ENCODE measurements around the gene ERGIC3. TPM values are rescaled to one million over a fixed set of nuclear protein-coding genes. Genes with fewer than 3 reads are reported as not detected.

The ERGIC3 gene
- 141 and 143 TPM in 2 replicates for total RNA-seq

- H3K27me3 Mint-ChIP-seq (ENCODE audit: low read depth) = no peaks in the 10 kb centered on the region
- peak within 1 kb of the TSS; percentile 90 for H3K27ac Mint-ChIP-seq
- intact Hi-C loops (cut with micrococcal nuclease) = loop anchor here (2.0 to 5.0 kb wide), 2 partner anchors 75 to 120 kb away; partner anchors contain the start of genes CPNE1 and RBM12
- peak within 1 kb of the TSS; percentile 89 for H3K4me3 Mint-ChIP-seq (ENCODE audit: low read depth)
- no peaks in the 10 kb centered on the region for H3K9me3 Mint-ChIP-seq
- peaks cover 12% of the 10 kb centered on the region for H3K4me1 Mint-ChIP-seq (ENCODE audit: low read depth)
- H3K36me3 Mint-ChIP-seq (ENCODE audit: low read depth) = peaks cover 13% of the 10 kb centered on the region
- peak; percentile 96 for DNase-seq (ENCODE audit: low spot score)
Observed at GRCh38 chr20:35541783-35542662, at the start of gene ERGIC3. ERGIC3 (plus strand) TSS chr20:35542078; CDS start chr20:35542098, 20 bp downstream.

- peak overlapping the region; percentile 97 for H3K4me3 Mint-ChIP-seq (ENCODE audit: low read depth)
- peak overlapping the region; percentile 99 for H3K27ac Mint-ChIP-seq
- H3K4me1 Mint-ChIP-seq (ENCODE audit: low read depth) = peaks cover 35% of the 10 kb centered on the region
- no peaks in the 10 kb centered on the region for H3K9me3 Mint-ChIP-seq
- intact Hi-C loops (cut with micrococcal nuclease) = no loop called here
- H3K36me3 Mint-ChIP-seq (ENCODE audit: low read depth) = peaks cover 79% of the 10 kb centered on the region
- no peak for DNase-seq (ENCODE audit: low spot score)
- no peaks in the 10 kb centered on the region for H3K27me3 Mint-ChIP-seq (ENCODE audit: low read depth)
Observed at GRCh38 chr20:35492352-35492751, 49.5 kb upstream of the ERGIC3 start.

GRCh38 chr20:35496481-35496880 lies 45.4 kb upstream of the ERGIC3 start:
- Mint-ChIP-seq H3K4me1 (ENCODE audit: low read depth) (peaks cover 13% of the 10 kb centered on the region), H3K4me3 (ENCODE audit: low read depth) (no peak overlapping the region), H3K9me3 (no peaks in the 10 kb centered on the region), H3K36me3 (ENCODE audit: low read depth) (peaks cover 82% of the 10 kb centered on the region), H3K27ac (no peak overlapping the region), H3K27me3 (ENCODE audit: low read depth) (no peaks in the 10 kb centered on the region)
- no peak for DNase-seq (ENCODE audit: low spot score)
- intact Hi-C loops (cut with micrococcal nuclease) = no loop called here

- Mint-ChIP-seq H3K27ac (no peak overlapping the region), H3K4me1 (ENCODE audit: low read depth) (peaks cover 5% of the 10 kb centered on the region), H3K9me3 (no peaks in the 10 kb centered on the region), H3K27me3 (ENCODE audit: low read depth) (no peaks in the 10 kb centered on the region), H3K4me3 (ENCODE audit: low read depth) (no peak overlapping the region), H3K36me3 (ENCODE audit: low read depth) (peaks cover 84% of the 10 kb centered on the region)
- intact Hi-C loops (cut with micrococcal nuclease) = no loop called here
- no peak for DNase-seq (ENCODE audit: low spot score)
Observed at GRCh38 chr20:35497320-35497719, 44.6 kb upstream of the ERGIC3 start.

GRCh38 chr20:35497780-35498189 lies 44.1 kb upstream of the ERGIC3 start:
- no peak for DNase-seq (ENCODE audit: low spot score)
- H3K36me3 Mint-ChIP-seq (ENCODE audit: low read depth) = peaks cover 84% of the 10 kb centered on the region
- H3K4me3 Mint-ChIP-seq (ENCODE audit: low read depth) = no peak overlapping the region
- H3K27me3 Mint-ChIP-seq (ENCODE audit: low read depth) = no peaks in the 10 kb centered on the region
- peaks cover 2% of the 10 kb centered on the region for H3K4me1 Mint-ChIP-seq (ENCODE audit: low read depth)
- no peaks in the 10 kb centered on the region for H3K9me3 Mint-ChIP-seq
- intact Hi-C loops (cut with micrococcal nuclease) = no loop called here
- H3K27ac Mint-ChIP-seq = no peak overlapping the region

- Mint-ChIP-seq H3K4me3 (ENCODE audit: low read depth) (no peak overlapping the region), H3K27ac (no peak overlapping the region), H3K9me3 (no peaks in the 10 kb centered on the region), H3K4me1 (ENCODE audit: low read depth) (peaks cover 2% of the 10 kb centered on the region), H3K27me3 (ENCODE audit: low read depth) (no peaks in the 10 kb centered on the region), H3K36me3 (ENCODE audit: low read depth) (peaks cover 83% of the 10 kb centered on the region)
- intact Hi-C loops (cut with micrococcal nuclease) = no loop called here
- DNase-seq (ENCODE audit: low spot score) = no peak
Observed at GRCh38 chr20:35499271-35499670, 42.6 kb upstream of the ERGIC3 start.

- H3K27me3 Mint-ChIP-seq (ENCODE audit: low read depth) = no peaks in the 10 kb centered on the region
- H3K27ac Mint-ChIP-seq = no peak overlapping the region
- H3K4me3 Mint-ChIP-seq (ENCODE audit: low read depth) = no peak overlapping the region
- no peaks in the 10 kb centered on the region for H3K9me3 Mint-ChIP-seq
- H3K36me3 Mint-ChIP-seq (ENCODE audit: low read depth) = peaks cover 78% of the 10 kb centered on the region
- intact Hi-C loops (cut with micrococcal nuclease) = no loop called here
- no peak for DNase-seq (ENCODE audit: low spot score)
- peaks cover 17% of the 10 kb centered on the region for H3K4me1 Mint-ChIP-seq (ENCODE audit: low read depth)
Observed at GRCh38 chr20:35502352-35502751, 39.5 kb upstream of the ERGIC3 start.

GRCh38 chr20:35503281-35503680 lies 38.6 kb upstream of the ERGIC3 start:
- H3K4me1 Mint-ChIP-seq (ENCODE audit: low read depth) = peaks cover 17% of the 10 kb centered on the region
- no peak for DNase-seq (ENCODE audit: low spot score)
- intact Hi-C loops (cut with micrococcal nuclease) = no loop called here
- H3K27me3 Mint-ChIP-seq (ENCODE audit: low read depth) = no peaks in the 10 kb centered on the region
- no peaks in the 10 kb centered on the region for H3K9me3 Mint-ChIP-seq
- no peak overlapping the region for H3K27ac Mint-ChIP-seq
- peaks cover 76% of the 10 kb centered on the region for H3K36me3 Mint-ChIP-seq (ENCODE audit: low read depth)
- no peak overlapping the region for H3K4me3 Mint-ChIP-seq (ENCODE audit: low read depth)

GRCh38 chr20:35503841-35504561 lies 37.9 kb upstream of the ERGIC3 start:
- Mint-ChIP-seq H3K36me3 (ENCODE audit: low read depth) (peaks cover 78% of the 10 kb centered on the region), H3K4me1 (ENCODE audit: low read depth) (peaks cover 17% of the 10 kb centered on the region), H3K27ac (no peak overlapping the region), H3K4me3 (ENCODE audit: low read depth) (no peak overlapping the region), H3K27me3 (ENCODE audit: low read depth) (no peaks in the 10 kb centered on the region), H3K9me3 (no peaks in the 10 kb centered on the region)
- no peak for DNase-seq (ENCODE audit: low spot score)
- intact Hi-C loops (cut with micrococcal nuclease) = no loop called here

GRCh38 chr20:35504751-35505150 lies 37.1 kb upstream of the ERGIC3 start:
- H3K4me3 Mint-ChIP-seq (ENCODE audit: low read depth) = no peak overlapping the region
- no peak overlapping the region for H3K27ac Mint-ChIP-seq
- DNase-seq (ENCODE audit: low spot score) = no peak
- H3K27me3 Mint-ChIP-seq (ENCODE audit: low read depth) = no peaks in the 10 kb centered on the region
- no peaks in the 10 kb centered on the region for H3K9me3 Mint-ChIP-seq
- H3K36me3 Mint-ChIP-seq (ENCODE audit: low read depth) = peaks cover 78% of the 10 kb centered on the region
- intact Hi-C loops (cut with micrococcal nuclease) = no loop called here
- H3K4me1 Mint-ChIP-seq (ENCODE audit: low read depth) = peaks cover 17% of the 10 kb centered on the region

GRCh38 chr20:35506179-35506578 lies 35.7 kb upstream of the ERGIC3 start:
- Mint-ChIP-seq H3K9me3 (no peaks in the 10 kb centered on the region), H3K27ac (peak overlapping the region; percentile 62), H3K36me3 (ENCODE audit: low read depth) (peaks cover 70% of the 10 kb centered on the region), H3K27me3 (ENCODE audit: low read depth) (no peaks in the 10 kb centered on the region), H3K4me1 (ENCODE audit: low read depth) (peaks cover 17% of the 10 kb centered on the region), H3K4me3 (ENCODE audit: low read depth) (no peak overlapping the region)
- DNase-seq (ENCODE audit: low spot score) = no peak
- intact Hi-C loops (cut with micrococcal nuclease) = no loop called here

GRCh38 chr20:35506872-35507638 lies 34.8 kb upstream of the ERGIC3 start:
- H3K27me3 Mint-ChIP-seq (ENCODE audit: low read depth) = no peaks in the 10 kb centered on the region
- H3K9me3 Mint-ChIP-seq = no peaks in the 10 kb centered on the region
- no peak overlapping the region for H3K4me3 Mint-ChIP-seq (ENCODE audit: low read depth)
- peaks cover 72% of the 10 kb centered on the region for H3K36me3 Mint-ChIP-seq (ENCODE audit: low read depth)
- DNase-seq (ENCODE audit: low spot score) = no peak
- intact Hi-C loops (cut with micrococcal nuclease) = no loop called here
- H3K27ac Mint-ChIP-seq = peak overlapping the region; percentile 1
- H3K4me1 Mint-ChIP-seq (ENCODE audit: low read depth) = peaks cover 17% of the 10 kb centered on the region
